ENCODE results near the gene DSC1.
"Not testable (repeated sequence)": the region's sequence is repeated elsewhere in the genome, so short reads cannot be mapped to it uniquely, and the experiment has no call there.

Gene DSC1

GRCh38 chr18:31192086-31192776 is 29.6 kb upstream of the DSC1 start:
- Histone ChIP-seq H3K36me3 (ENCODE audit: low read depth) (no peaks in the 10 kb centered on the region), H3K9me3 (ENCODE audit: severe bottlenecking) (no peaks in the 10 kb centered on the region), H3K4me3 (ENCODE audit: severe bottlenecking) (no peak overlapping the region), H3K27me3 (ENCODE audit: insufficient read depth, poor library complexity, severe bottlenecking) (no peaks in the 10 kb centered on the region), H3K4me1 (ENCODE audit: insufficient read depth, poor library complexity, severe bottlenecking) (peaks cover 10% of the 10 kb centered on the region), H3K27ac (ENCODE audit: poor library complexity, severe bottlenecking) (no peak overlapping the region)
- no peak for TF ChIP-seq CTCF (IDR thresholded peaks at IDR 0.05; ENCODE audit: poor library complexity, severe bottlenecking)
- no peak for ATAC-seq (ENCODE audit: low read depth)
- DNase-seq (ENCODE audit: low spot score) = no peak

GRCh38 chr18:31190919-31191318 is 28.3 kb upstream of the DSC1 start:
- no peak for TF ChIP-seq CTCF (IDR thresholded peaks at IDR 0.05; ENCODE audit: poor library complexity, severe bottlenecking)
- H3K27me3 ChIP-seq (ENCODE audit: insufficient read depth, poor library complexity, severe bottlenecking) = no peaks in the 10 kb centered on the region
- no peaks in the 10 kb centered on the region for H3K36me3 ChIP-seq (ENCODE audit: low read depth)
- DNase-seq (ENCODE audit: low spot score) = no peak
- no peak for ATAC-seq (ENCODE audit: low read depth)
- no peak overlapping the region for H3K27ac ChIP-seq (ENCODE audit: poor library complexity, severe bottlenecking)
- no peaks in the 10 kb centered on the region for H3K9me3 ChIP-seq (ENCODE audit: severe bottlenecking)
- H3K4me3 ChIP-seq (ENCODE audit: severe bottlenecking) = no peak overlapping the region
- H3K4me1 ChIP-seq (ENCODE audit: insufficient read depth, poor library complexity, severe bottlenecking) = peaks cover 8% of the 10 kb centered on the region

GRCh38 chr18:31189757-31190156 is 27.1 kb upstream of the DSC1 start:
- no peak for TF ChIP-seq CTCF (IDR thresholded peaks at IDR 0.05; ENCODE audit: poor library complexity, severe bottlenecking)
- ATAC-seq (ENCODE audit: low read depth) (no peak), DNase-seq (ENCODE audit: low spot score) (no peak)
- no peaks in the 10 kb centered on the region for H3K27me3 ChIP-seq (ENCODE audit: insufficient read depth, poor library complexity, severe bottlenecking)
- no peaks in the 10 kb centered on the region for H3K36me3 ChIP-seq (ENCODE audit: low read depth)
- no peaks in the 10 kb centered on the region for H3K9me3 ChIP-seq (ENCODE audit: severe bottlenecking)
- no peak overlapping the region for H3K27ac ChIP-seq (ENCODE audit: poor library complexity, severe bottlenecking)
- peaks cover 14% of the 10 kb centered on the region for H3K4me1 ChIP-seq (ENCODE audit: insufficient read depth, poor library complexity, severe bottlenecking)
- H3K4me3 ChIP-seq (ENCODE audit: severe bottlenecking) = no peak overlapping the region

GRCh38 chr18:31185186-31185950 is 22.7 kb upstream of the DSC1 start:
- Histone ChIP-seq H3K27ac (ENCODE audit: poor library complexity, severe bottlenecking) (no peak overlapping the region), H3K4me1 (ENCODE audit: insufficient read depth, poor library complexity, severe bottlenecking) (peaks cover 8% of the 10 kb centered on the region), H3K36me3 (ENCODE audit: low read depth) (no peaks in the 10 kb centered on the region), H3K27me3 (ENCODE audit: insufficient read depth, poor library complexity, severe bottlenecking) (no peaks in the 10 kb centered on the region), H3K4me3 (ENCODE audit: severe bottlenecking) (no peak overlapping the region), H3K9me3 (ENCODE audit: severe bottlenecking) (no peaks in the 10 kb centered on the region)
- ATAC-seq (ENCODE audit: low read depth) = peak; percentile 98
- TF ChIP-seq CTCF (IDR thresholded peaks at IDR 0.05; ENCODE audit: poor library complexity, severe bottlenecking) = no peak
- DNase-seq (ENCODE audit: low spot score) = no peak

GRCh38 chr18:31183302-31183701 is 20.6 kb upstream of the DSC1 start:
- H3K4me3 ChIP-seq (ENCODE audit: severe bottlenecking) = no peak overlapping the region
- no peaks in the 10 kb centered on the region for H3K27me3 ChIP-seq (ENCODE audit: insufficient read depth, poor library complexity, severe bottlenecking)
- peaks cover 7% of the 10 kb centered on the region for H3K4me1 ChIP-seq (ENCODE audit: insufficient read depth, poor library complexity, severe bottlenecking)
- H3K27ac ChIP-seq (ENCODE audit: poor library complexity, severe bottlenecking) = no peak overlapping the region
- no peaks in the 10 kb centered on the region for H3K36me3 ChIP-seq (ENCODE audit: low read depth)
- no peaks in the 10 kb centered on the region for H3K9me3 ChIP-seq (ENCODE audit: severe bottlenecking)
- DNase-seq (ENCODE audit: low spot score) (no peak), ATAC-seq (ENCODE audit: low read depth) (no peak)
- TF ChIP-seq CTCF (IDR thresholded peaks at IDR 0.05; ENCODE audit: poor library complexity, severe bottlenecking) = no peak

GRCh38 chr18:31177369-31177768 is 14.7 kb upstream of the DSC1 start:
- not testable (repeated sequence) for H3K27ac ChIP-seq (ENCODE audit: poor library complexity, severe bottlenecking); DNase-seq (ENCODE audit: low spot score); H3K9me3 ChIP-seq (ENCODE audit: severe bottlenecking); H3K4me1 ChIP-seq (ENCODE audit: insufficient read depth, poor library complexity, severe bottlenecking); H3K27me3 ChIP-seq (ENCODE audit: insufficient read depth, poor library complexity, severe bottlenecking); H3K36me3 ChIP-seq (ENCODE audit: low read depth); H3K4me3 ChIP-seq (ENCODE audit: severe bottlenecking); ATAC-seq (ENCODE audit: low read depth)

Data from RWPE2 (cell line).